WTC11 (cell line): ENCODE measurements around the gene BFSP1. TPM values are rescaled to one million over a fixed set of nuclear protein-coding genes. Genes with fewer than 3 reads are reported as not detected.

ENCODE experiments used
- ATAC-seq: fragments of 200-7000 bp; cut with Tn5 transposase; 2 replicates; pipeline ENCODE4 v1.10.0; 2021; ENCODE audit warnings: mild to moderate bottlenecking, moderate library complexity
- CTCF ChIA-PET: fragments of 300-600 bp; sonication (Branson Sonifier 250); formaldehyde crosslinking; loops from one replicate; lab custom pipeline; 2021; ENCODE audit warnings: antibody characterized with exemption; lab: Charles Lee
- POLR2A ChIA-PET: fragments of 350-600 bp; sonication (Branson Sonifier 250); formaldehyde crosslinking; loops from one replicate; lab custom pipeline; 2021; ENCODE audit warnings: antibody characterized with exemption; lab: Charles Lee
- DNase-seq: peaks from one replicate; pipeline ENCODE4 v3.0.0; 2021; ENCODE audit warnings: low spot score
- H3K27ac Mint-ChIP-seq: 2 replicates; pipeline ENCODE4 v1.8.0; 2021; ENCODE audit warnings: mixed read lengths
- H3K27me3 Mint-ChIP-seq: 2 replicates; pipeline ENCODE4 v1.8.0; 2021; ENCODE audit warnings: low read depth, mild to moderate bottlenecking, moderate library complexity, mixed read lengths
- H3K36me3 Mint-ChIP-seq: 2 replicates; pipeline ENCODE4 v1.8.0; 2021; ENCODE audit warnings: mixed read lengths
- H3K4me1 Mint-ChIP-seq: 2 replicates; pipeline ENCODE4 v1.8.0; 2022; ENCODE audit warnings: mixed read lengths
- H3K4me3 Mint-ChIP-seq: 2 replicates; pipeline ENCODE4 v1.8.0; 2021; ENCODE audit warnings: mild to moderate bottlenecking, moderate library complexity, mixed read lengths
- H3K9me3 Mint-ChIP-seq: 2 replicates; pipeline ENCODE4 v1.8.0; 2021; ENCODE audit warnings: mixed read lengths
- ARID4B ChIP-seq: sonication (generic); formaldehyde crosslinking; IDR thresholded peaks from 2 replicates; pipeline ENCODE4 v1.8.0; 2023; ENCODE audit warnings: missing genetic modification reagents, mild to moderate bottlenecking, borderline replicate concordance
- CBFB ChIP-seq: sonication (generic); formaldehyde crosslinking; IDR thresholded peaks from 2 replicates; pipeline ENCODE4 v1.8.1; 2022; ENCODE audit warnings: mild to moderate bottlenecking, low read depth, missing genetic modification reagents
- CREB1 ChIP-seq: sonication (generic); formaldehyde crosslinking; IDR thresholded peaks from 2 replicates; pipeline ENCODE4 v1.8.0; 2023; ENCODE audit warnings: mild to moderate bottlenecking, missing genetic modification reagents
- E2F4 ChIP-seq: sonication (generic); formaldehyde crosslinking; IDR thresholded peaks from 2 replicates; pipeline ENCODE4 v1.8.1; 2022; ENCODE audit warnings: low read depth, mild to moderate bottlenecking, moderate library complexity, missing genetic modification reagents, borderline replicate concordance
- EMX1 ChIP-seq: fragments of 250-450 bp; sonication (Bioruptor Pico); IDR thresholded peaks from 2 replicates; pipeline ENCODE4 v1.8.0; 2021; ENCODE audit warnings: mild to moderate bottlenecking
- ESRRA ChIP-seq: sonication (generic); formaldehyde crosslinking; IDR thresholded peaks from 2 replicates; pipeline ENCODE4 v1.8.1; 2022; ENCODE audit warnings: mild to moderate bottlenecking, missing genetic modification reagents, borderline replicate concordance
- FOXP1 ChIP-seq: sonication (generic); formaldehyde crosslinking; IDR thresholded peaks from 2 replicates; pipeline ENCODE4 v1.8.0; 2022; ENCODE audit warnings: missing genetic modification reagents, mild to moderate bottlenecking, moderate library complexity, borderline replicate concordance
- IRF1 ChIP-seq: sonication (generic); formaldehyde crosslinking; IDR thresholded peaks from 2 replicates; pipeline ENCODE4 v1.8.0; 2023; ENCODE audit warnings: missing genetic modification reagents
- NFE2L1 ChIP-seq: sonication (generic); formaldehyde crosslinking; IDR thresholded peaks from 2 replicates; pipeline ENCODE4 v1.8.1; 2023; ENCODE audit warnings: missing genetic modification reagents
- NFYB ChIP-seq: sonication (generic); formaldehyde crosslinking; conservative IDR thresholded peaks from 2 replicates; pipeline ENCODE4 v1.8.0; 2022; ENCODE audit warnings: low read depth, missing genetic modification reagents
- SMAD4 ChIP-seq: sonication (generic); formaldehyde crosslinking; IDR thresholded peaks from 2 replicates; pipeline ENCODE4 v1.8.0; 2022; ENCODE audit warnings: mild to moderate bottlenecking, missing genetic modification reagents
- USF1 ChIP-seq: sonication (generic); formaldehyde crosslinking; IDR thresholded peaks from 2 replicates; pipeline ENCODE4 v1.8.0; 2022; ENCODE audit warnings: mild to moderate bottlenecking, missing genetic modification reagents
- ZBTB43 ChIP-seq: sonication (generic); formaldehyde crosslinking; IDR thresholded peaks from 2 replicates; pipeline ENCODE4 v1.8.1; 2023; ENCODE audit warnings: mild to moderate bottlenecking, missing genetic modification reagents
- ZNF396 ChIP-seq: fragments of 250-450 bp; sonication (Bioruptor Pico); IDR thresholded peaks from 2 replicates; pipeline ENCODE4 v1.8.0; 2021; ENCODE audit warnings: mild to moderate bottlenecking, moderate library complexity, borderline replicate concordance
- ZNF425 ChIP-seq: fragments of 250-450 bp; sonication (Bioruptor Pico); conservative IDR thresholded peaks from 2 replicates; pipeline ENCODE4 v1.9.0; 2021; ENCODE audit warnings: mild to moderate bottlenecking
- ZNF671 ChIP-seq: fragments of 250-450 bp; sonication (Bioruptor Pico); IDR thresholded peaks from 2 replicates; pipeline ENCODE4 v1.8.0; 2021; ENCODE audit warnings: mild to moderate bottlenecking
- total RNA-seq: library from RNA; stranded (reverse); gene quantifications from 3 replicates; pipeline ENCODE4 v1.2.3, GENCODE V29; 2021
- TF ChIP-seq, protein P1 (sequence below): sonication (generic); formaldehyde crosslinking; IDR thresholded peaks from 2 replicates; pipeline ENCODE4 v1.8.0; 2022; ENCODE audit warnings: mild to moderate bottlenecking, missing genetic modification reagents
- TF ChIP-seq, protein P2 (sequence below): sonication (generic); formaldehyde crosslinking; IDR thresholded peaks from 2 replicates; pipeline ENCODE4 v1.8.1; 2023; ENCODE audit warnings: mild to moderate bottlenecking, missing genetic modification reagents, moderate library complexity
- TF ChIP-seq, protein P3 (sequence below): fragments of 250-450 bp; sonication (Bioruptor Pico); IDR thresholded peaks from 2 replicates; pipeline ENCODE4 v1.9.0; 2021; ENCODE audit warnings: mild to moderate bottlenecking

The BFSP1 gene
- total RNA-seq, 1 experiment from 2014 or later = 3.0 TPM

DNA sequence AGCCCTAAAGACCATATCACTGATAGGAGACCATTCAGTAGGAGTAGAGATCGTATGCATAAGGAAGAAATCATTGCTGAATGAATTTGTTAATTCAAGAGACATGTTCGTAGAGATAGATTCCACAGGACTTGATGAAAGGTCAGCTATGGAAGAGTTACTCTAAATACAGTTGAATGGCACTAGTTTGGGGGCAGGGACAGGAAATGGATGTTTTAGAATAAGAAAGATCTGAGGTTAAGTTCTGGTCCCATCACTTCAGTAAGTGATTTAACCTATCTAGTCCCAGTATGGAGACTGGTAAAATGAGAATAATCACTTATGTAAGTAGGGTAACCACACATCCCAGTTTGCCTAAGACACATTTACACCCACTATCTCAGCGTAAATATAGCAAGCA is 2.9 kb upstream of the BFSP1 start:
- ATAC-seq = no peak
- ChIA-PET POLR2A (no interaction called here), CTCF (interaction anchor here (1.2 to 1.8 kb wide), 4 partner anchors 29 to 149 kb away, joined by 3 to 5 read pairs (median 3); partner anchors contain the start of gene DSTN)
- peaks cover 4% of the 10 kb centered on the region for H3K36me3 Mint-ChIP-seq
- peaks cover 4% of the 10 kb centered on the region for H3K9me3 Mint-ChIP-seq
- peaks cover 31% of the 10 kb centered on the region for H3K4me1 Mint-ChIP-seq
- H3K27ac Mint-ChIP-seq = peak overlapping the region; percentile 5; the same call in 1 of the 2 replicates
- no peak for TF ChIP-seq ZNF671 (CRISPR knock-in tag)
- H3K27me3 Mint-ChIP-seq = peaks cover 22% of the 10 kb centered on the region
- H3K4me3 Mint-ChIP-seq = peak overlapping the region; percentile 10; the same call in 1 of the 2 replicates
- no peak for DNase-seq

DNA sequence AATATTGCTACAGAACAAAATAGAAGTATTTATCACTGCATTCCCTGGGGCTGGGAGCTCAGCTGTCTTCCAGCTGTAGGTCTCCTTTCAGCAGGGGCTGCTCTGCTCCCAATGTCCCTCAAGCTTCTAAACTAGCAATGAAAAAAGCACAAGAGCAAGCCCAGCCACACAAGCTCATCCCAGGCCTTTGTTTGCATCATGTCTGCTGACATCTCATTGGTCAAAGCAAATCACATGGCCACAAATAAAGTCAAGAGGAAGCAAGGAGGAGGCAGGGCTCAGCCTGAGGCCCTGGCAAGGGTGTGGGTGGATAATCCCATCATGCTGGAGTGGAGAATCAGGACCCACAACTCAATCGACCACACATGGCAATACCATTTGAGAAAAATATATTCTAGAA is 2.2 kb upstream of the BFSP1 start:
- Mint-ChIP-seq H3K4me1 (peaks cover 31% of the 10 kb centered on the region), H3K36me3 (peaks cover 4% of the 10 kb centered on the region), H3K27ac (peak overlapping the region; percentile 29; the same call in 1 of the 2 replicates), H3K9me3 (peaks cover 4% of the 10 kb centered on the region), H3K4me3 (no peak overlapping the region), H3K27me3 (peaks cover 22% of the 10 kb centered on the region)
- ChIA-PET POLR2A (interaction anchor here (1.5 kb wide), 1 partner anchor 36 kb away, joined by 6 read pairs; the partner anchor contains the start of gene DSTN), CTCF (interaction anchor here (0.6 to 1.8 kb wide), 8 partner anchors 28 to 608 kb away, joined by 3 to 5 read pairs (median 3); partner anchors contain the start of gene DSTN)
- DNase-seq = no peak
- peak; percentile 25 for ATAC-seq
- TF ChIP-seq NFYB (CRISPR knock-in tag) (peak; percentile 62), CBFB (CRISPR knock-in tag) (no peak), ZBTB43 (CRISPR knock-in tag) (no peak), E2F4 (no peak), NFE2L1 (CRISPR knock-in tag) (no peak), USF1 (CRISPR knock-in tag) (peak; percentile 89), FOXP1 (CRISPR knock-in tag) (no peak), EMX1 (CRISPR knock-in tag) (no peak), ZNF425 (CRISPR knock-in tag) (no peak), SMAD4 (no peak), IRF1 (CRISPR knock-in tag) (no peak), ESRRA (CRISPR knock-in tag) (no peak), CREB1 (CRISPR knock-in tag) (no peak), ARID4B (CRISPR knock-in tag) (no peak), ZNF396 (CRISPR knock-in tag) (no peak)
- TF ChIP-seq, protein P1, sequence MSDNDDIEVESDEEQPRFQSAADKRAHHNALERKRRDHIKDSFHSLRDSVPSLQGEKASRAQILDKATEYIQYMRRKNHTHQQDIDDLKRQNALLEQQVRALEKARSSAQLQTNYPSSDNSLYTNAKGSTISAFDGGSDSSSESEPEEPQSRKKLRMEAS (CRISPR knock-in tag) = 0 out of 2 replicates have a peak, but pooled peaks have one; percentile 29
- TF ChIP-seq, protein P2, sequence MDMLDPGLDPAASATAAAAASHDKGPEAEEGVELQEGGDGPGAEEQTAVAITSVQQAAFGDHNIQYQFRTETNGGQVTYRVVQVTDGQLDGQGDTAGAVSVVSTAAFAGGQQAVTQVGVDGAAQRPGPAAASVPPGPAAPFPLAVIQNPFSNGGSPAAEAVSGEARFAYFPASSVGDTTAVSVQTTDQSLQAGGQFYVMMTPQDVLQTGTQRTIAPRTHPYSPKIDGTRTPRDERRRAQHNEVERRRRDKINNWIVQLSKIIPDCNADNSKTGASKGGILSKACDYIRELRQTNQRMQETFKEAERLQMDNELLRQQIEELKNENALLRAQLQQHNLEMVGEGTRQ (CRISPR knock-in tag) = peak; percentile 95
- TF ChIP-seq, protein P3, sequence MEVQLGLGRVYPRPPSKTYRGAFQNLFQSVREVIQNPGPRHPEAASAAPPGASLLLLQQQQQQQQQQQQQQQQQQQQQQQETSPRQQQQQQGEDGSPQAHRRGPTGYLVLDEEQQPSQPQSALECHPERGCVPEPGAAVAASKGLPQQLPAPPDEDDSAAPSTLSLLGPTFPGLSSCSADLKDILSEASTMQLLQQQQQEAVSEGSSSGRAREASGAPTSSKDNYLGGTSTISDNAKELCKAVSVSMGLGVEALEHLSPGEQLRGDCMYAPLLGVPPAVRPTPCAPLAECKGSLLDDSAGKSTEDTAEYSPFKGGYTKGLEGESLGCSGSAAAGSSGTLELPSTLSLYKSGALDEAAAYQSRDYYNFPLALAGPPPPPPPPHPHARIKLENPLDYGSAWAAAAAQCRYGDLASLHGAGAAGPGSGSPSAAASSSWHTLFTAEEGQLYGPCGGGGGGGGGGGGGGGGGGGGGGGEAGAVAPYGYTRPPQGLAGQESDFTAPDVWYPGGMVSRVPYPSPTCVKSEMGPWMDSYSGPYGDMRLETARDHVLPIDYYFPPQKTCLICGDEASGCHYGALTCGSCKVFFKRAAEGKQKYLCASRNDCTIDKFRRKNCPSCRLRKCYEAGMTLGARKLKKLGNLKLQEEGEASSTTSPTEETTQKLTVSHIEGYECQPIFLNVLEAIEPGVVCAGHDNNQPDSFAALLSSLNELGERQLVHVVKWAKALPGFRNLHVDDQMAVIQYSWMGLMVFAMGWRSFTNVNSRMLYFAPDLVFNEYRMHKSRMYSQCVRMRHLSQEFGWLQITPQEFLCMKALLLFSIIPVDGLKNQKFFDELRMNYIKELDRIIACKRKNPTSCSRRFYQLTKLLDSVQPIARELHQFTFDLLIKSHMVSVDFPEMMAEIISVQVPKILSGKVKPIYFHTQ (CRISPR knock-in tag) = no peak
